KMS-11 (cell line): Measurements from ENCODE around the gene MOB3B.
"Not testable (repeated sequence)": the region's sequence is repeated elsewhere in the genome, so short reads cannot be mapped to it uniquely, and the experiment has no call there.

Source experiments
- H2AFZ ChIP-seq: fragments of 200-600 bp; sonication (generic); 2 replicates; pipeline ENCODE4 v1.6.1; 2016; ENCODE audit warnings: antibody characterized with exemption, mixed run types, low read depth
- H3K27ac ChIP-seq: fragments of 200-600 bp; sonication (generic); 2 replicates; pipeline ENCODE4 v1.6.1; 2016; ENCODE audit warnings: mild to moderate bottlenecking, mixed run types
- H3K27me3 ChIP-seq: fragments of 200-600 bp; sonication (generic); 2 replicates; pipeline ENCODE4 v1.6.1; 2017; ENCODE audit warnings: mild to moderate bottlenecking, low read depth, mixed run types, moderate library complexity; ENCODE audit not compliant: insufficient read depth
- H3K36me3 ChIP-seq: fragments of 200-600 bp; sonication (generic); 2 replicates; pipeline ENCODE4 v1.6.1; 2017; ENCODE audit warnings: mild to moderate bottlenecking, mixed run types; ENCODE audit not compliant: insufficient read depth
- H3K4me1 ChIP-seq: fragments of 200-600 bp; sonication (generic); 2 replicates; pipeline ENCODE4 v1.6.1; 2016; ENCODE audit warnings: mild to moderate bottlenecking, low read depth, mixed run types; ENCODE audit not compliant: poor library complexity, severe bottlenecking
- H3K4me2 ChIP-seq: fragments of 200-600 bp; sonication (generic); 2 replicates; pipeline ENCODE4 v1.7.0; 2016; ENCODE audit warnings: mild to moderate bottlenecking, mixed run types
- H3K4me3 ChIP-seq: fragments of 200-600 bp; sonication (generic); IDR thresholded peaks from 2 replicates; pipeline ENCODE4 v1.6.1; 2017; ENCODE audit warnings: low read depth, low read length, mixed read lengths; ENCODE audit not compliant: insufficient read depth
- H3K79me2 ChIP-seq: fragments of 200-600 bp; sonication (generic); 2 replicates; pipeline ENCODE4 v1.6.1; 2016; ENCODE audit warnings: low read depth, mixed run types; ENCODE audit not compliant: insufficient read depth
- H3K9ac ChIP-seq: fragments of 200-600 bp; sonication (generic); 2 replicates; pipeline ENCODE4 v1.6.1; 2016; ENCODE audit warnings: mild to moderate bottlenecking, mixed run types
- H4K20me1 ChIP-seq: fragments of 200-600 bp; sonication (generic); 2 replicates; pipeline ENCODE4 v1.6.1; 2016; ENCODE audit warnings: mild to moderate bottlenecking, mixed run types; ENCODE audit not compliant: insufficient read depth
- CTCF ChIP-seq: fragments of 200-600 bp; sonication (generic); conservative IDR thresholded peaks from 2 replicates; pipeline ENCODE4 v1.6.1; 2017; ENCODE audit warnings: low read depth, mild to moderate bottlenecking, antibody characterized with exemption, low read length, moderate library complexity, mixed read lengths

Gene MOB3B

GRCh38 chr9:27505744-27506161, 23.9 kb downstream of the MOB3B start:
- H3K36me3 ChIP-seq, result no peaks in the 10 kb centered on the region
- H3K4me2 ChIP-seq, result no peak overlapping the region
- no peaks in the 10 kb centered on the region for H3K79me2 ChIP-seq
- no peak overlapping the region for H3K9ac ChIP-seq
- no peak overlapping the region for H2AFZ ChIP-seq
- no peaks in the 10 kb centered on the region for H3K27me3 ChIP-seq
- no peak overlapping the region for H3K27ac ChIP-seq
- H3K4me3 ChIP-seq, result no peak overlapping the region
- no peaks in the 10 kb centered on the region for H3K4me1 ChIP-seq
- no peaks in the 10 kb centered on the region for H4K20me1 ChIP-seq
- no peak for TF ChIP-seq CTCF

- Histone ChIP-seq H3K36me3 (no peaks in the 10 kb centered on the region), H3K79me2 (no peaks in the 10 kb centered on the region), H2AFZ (no peak overlapping the region), H4K20me1 (no peaks in the 10 kb centered on the region), H3K4me2 (no peak overlapping the region), H3K27ac (no peak overlapping the region), H3K9ac (no peak overlapping the region), H3K4me3 (no peak overlapping the region), H3K4me1 (no peaks in the 10 kb centered on the region), H3K27me3 (no peaks in the 10 kb centered on the region)
- no peak for TF ChIP-seq CTCF
Measured at GRCh38 chr9:27504259-27504658, 25.4 kb downstream of the MOB3B start.

GRCh38 chr9:27503623-27504022, 26.0 kb downstream of the MOB3B start:
- H3K79me2 ChIP-seq, result no peaks in the 10 kb centered on the region
- H3K4me2 ChIP-seq, result no peak overlapping the region
- no peak overlapping the region for H3K4me3 ChIP-seq
- H3K36me3 ChIP-seq, result no peaks in the 10 kb centered on the region
- H3K27me3 ChIP-seq, result no peaks in the 10 kb centered on the region
- H4K20me1 ChIP-seq, result no peaks in the 10 kb centered on the region
- no peak overlapping the region for H3K9ac ChIP-seq
- H3K27ac ChIP-seq, result no peak overlapping the region
- no peaks in the 10 kb centered on the region for H3K4me1 ChIP-seq
- no peak overlapping the region for H2AFZ ChIP-seq
- no peak for TF ChIP-seq CTCF

GRCh38 chr9:27500902-27501301, 28.7 kb downstream of the MOB3B start:
- not testable (repeated sequence) for H3K4me2 ChIP-seq, H3K9ac ChIP-seq

GRCh38 chr9:27499451-27499850, 30.2 kb downstream of the MOB3B start:
- H3K27me3 ChIP-seq, result no peaks in the 10 kb centered on the region
- no peak overlapping the region for H2AFZ ChIP-seq
- no peak overlapping the region for H3K27ac ChIP-seq
- no peaks in the 10 kb centered on the region for H3K36me3 ChIP-seq
- H4K20me1 ChIP-seq, result no peaks in the 10 kb centered on the region
- no peak for TF ChIP-seq CTCF
- H3K79me2 ChIP-seq, result no peaks in the 10 kb centered on the region
- H3K4me1 ChIP-seq, result no peaks in the 10 kb centered on the region
- H3K4me3 ChIP-seq, result no peak overlapping the region
- no peak overlapping the region for H3K4me2 ChIP-seq
- no peak overlapping the region for H3K9ac ChIP-seq

More at GRCh38 chr9:27500902-27501301, 28.7 kb downstream of the MOB3B start:
- not testable (repeated sequence) for H4K20me1 ChIP-seq, H3K4me1 ChIP-seq, H2AFZ ChIP-seq, H3K27me3 ChIP-seq, H3K36me3 ChIP-seq, H3K27ac ChIP-seq, H3K79me2 ChIP-seq, H3K4me3 ChIP-seq
